Thoracic aorta (tissue), 2 donors: ENCODE results near the gene FAM184B. TPM values are rescaled to one million over a fixed set of nuclear protein-coding genes. Genes with fewer than 3 reads are reported as not detected.

Experiments used
- ATAC-seq: fragments of 150-250 bp; one replicate; pipeline ENCODE4 v1.8.0; 2017; ENCODE audit warnings: low read depth; ENCODE audit not compliant: insufficient number of reproducible peaks, low FRiP score
- DNase-seq: peaks from one replicate; pipeline ENCODE4 v3.0.0-alpha.2; 2020; ENCODE audit warnings: low spot score
- H3K27ac ChIP-seq, 2 donors: fragments of 200-600 bp; sonication (generic); 1 replicate in 1 of 2; 2 replicates in 1 of 2; pipeline ENCODE4 v1.5.1; 2016; ENCODE audit warnings: mild to moderate bottlenecking in 2 of 2, moderate library complexity in 2 of 2
- H3K27me3 ChIP-seq: fragments of 200-600 bp; sonication (generic); replicated peaks from 2 replicates; pipeline ENCODE4 v1.6.0; 2016; ENCODE audit warnings: mild to moderate bottlenecking; ENCODE audit not compliant: insufficient read depth
- H3K36me3 ChIP-seq: fragments of 200-600 bp; sonication (generic); one replicate; pipeline ENCODE4 v1.5.1; 2016
- H3K4me1 ChIP-seq, 2 donors: fragments of 200-600 bp; sonication (generic); 1 replicate in 1 of 2; 2 replicates in 1 of 2; pipeline versions ENCODE4 v1.5.1 to v1.6.0; 2016; ENCODE audit warnings: low read depth in 2 of 2, mild to moderate bottlenecking in 1 of 2; ENCODE audit not compliant: control insufficient read depth in 1 of 2
- H3K4me3 ChIP-seq: fragments of 200-600 bp; sonication (generic); 2 replicates; pipeline ENCODE4 v1.5.1; 2016; ENCODE audit warnings: mild to moderate bottlenecking
- H3K9me3 ChIP-seq: fragments of 200-600 bp; sonication (generic); 2 replicates; pipeline ENCODE4 v1.5.1; 2016
- total RNA-seq, 2 donors: library from RNA; depleted of rRNA; stranded (reverse); fragments of >200 nt; gene quantifications; one replicate each; pipeline versions ENCODE4 v1.1.0 to v1.2.3, GENCODE V29; 2016
- TF ChIP-seq, protein P1 (sequence below): fragments of 200-600 bp; sonication (generic); IDR thresholded peaks from one replicate; pipeline ENCODE4 v1.5.1; 2019; ENCODE audit warnings: antibody characterized with exemption

FAM184B gene
- total RNA-seq, 2 donors from 2014 or later, result not detected

DNA sequence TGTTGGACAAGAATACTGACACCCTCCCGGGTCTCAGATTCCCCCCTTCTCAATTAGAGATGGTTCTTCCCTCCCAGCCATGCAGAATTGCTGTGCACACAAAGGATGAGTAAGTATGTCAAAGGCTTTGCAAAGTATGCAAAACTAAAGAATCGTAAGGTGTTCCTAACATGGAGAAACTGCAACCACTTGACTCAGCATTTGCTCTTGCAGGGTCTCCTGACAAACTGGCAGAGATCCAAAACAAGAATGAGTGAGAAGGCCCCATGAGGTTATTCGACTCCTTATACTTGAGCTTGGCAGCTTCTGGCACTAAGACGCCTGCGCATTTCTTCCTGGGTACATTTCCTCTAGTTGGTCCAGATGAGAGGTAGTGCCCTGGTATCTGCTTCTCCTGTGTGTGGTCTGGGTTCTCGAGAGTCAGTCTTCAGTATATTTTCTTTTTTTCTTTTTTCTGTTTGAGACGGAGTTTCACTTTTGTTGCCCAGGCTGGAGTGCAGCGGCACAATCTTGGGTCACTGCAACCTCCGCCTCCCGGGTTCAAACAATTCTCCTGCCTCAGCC lies 8.2 kb downstream of the FAM184B start:
- ATAC-seq (no peak), DNase-seq (no peak)
- Histone ChIP-seq H3K4me1 (no peaks in the 10 kb centered on the region), H3K27ac (no peak overlapping the region), H3K36me3 (no peaks in the 10 kb centered on the region), H3K27me3 (no peaks in the 10 kb centered on the region), H3K4me3 (no peak overlapping the region), H3K9me3 (no peaks in the 10 kb centered on the region)
- TF ChIP-seq, protein P1, sequence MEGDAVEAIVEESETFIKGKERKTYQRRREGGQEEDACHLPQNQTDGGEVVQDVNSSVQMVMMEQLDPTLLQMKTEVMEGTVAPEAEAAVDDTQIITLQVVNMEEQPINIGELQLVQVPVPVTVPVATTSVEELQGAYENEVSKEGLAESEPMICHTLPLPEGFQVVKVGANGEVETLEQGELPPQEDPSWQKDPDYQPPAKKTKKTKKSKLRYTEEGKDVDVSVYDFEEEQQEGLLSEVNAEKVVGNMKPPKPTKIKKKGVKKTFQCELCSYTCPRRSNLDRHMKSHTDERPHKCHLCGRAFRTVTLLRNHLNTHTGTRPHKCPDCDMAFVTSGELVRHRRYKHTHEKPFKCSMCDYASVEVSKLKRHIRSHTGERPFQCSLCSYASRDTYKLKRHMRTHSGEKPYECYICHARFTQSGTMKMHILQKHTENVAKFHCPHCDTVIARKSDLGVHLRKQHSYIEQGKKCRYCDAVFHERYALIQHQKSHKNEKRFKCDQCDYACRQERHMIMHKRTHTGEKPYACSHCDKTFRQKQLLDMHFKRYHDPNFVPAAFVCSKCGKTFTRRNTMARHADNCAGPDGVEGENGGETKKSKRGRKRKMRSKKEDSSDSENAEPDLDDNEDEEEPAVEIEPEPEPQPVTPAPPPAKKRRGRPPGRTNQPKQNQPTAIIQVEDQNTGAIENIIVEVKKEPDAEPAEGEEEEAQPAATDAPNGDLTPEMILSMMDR, result no peak

DNA sequence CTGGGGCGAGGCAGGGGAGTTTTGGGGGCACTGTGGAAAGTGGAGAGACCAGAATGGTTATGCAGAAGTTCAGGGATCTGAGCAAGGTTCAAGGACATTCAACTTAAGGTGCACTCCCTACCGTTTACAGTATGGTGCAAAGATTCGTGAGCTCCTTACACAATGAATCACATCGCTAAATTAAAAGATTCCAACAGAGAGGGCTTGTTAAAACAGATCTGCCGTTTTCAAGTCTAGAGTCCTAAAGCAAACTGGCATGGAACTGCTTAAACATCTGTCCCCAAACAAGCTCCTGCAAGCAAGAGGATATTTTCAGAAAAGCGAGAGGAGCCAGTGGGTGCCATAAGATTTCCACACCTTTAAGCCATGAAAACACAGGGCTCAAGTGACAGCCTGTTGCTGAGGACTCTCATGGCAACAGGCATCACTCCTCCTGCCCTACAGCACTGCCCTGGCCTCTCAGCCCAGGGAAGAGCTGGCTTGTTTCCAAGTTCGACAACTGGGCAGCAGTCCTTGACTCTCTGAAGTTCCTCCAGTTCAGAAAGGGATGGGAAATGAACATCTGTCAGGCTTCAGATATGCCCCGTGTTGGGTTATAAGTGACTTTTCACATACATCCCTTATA lies 10.0 kb downstream of the FAM184B start:
- H3K27me3 ChIP-seq, result no peaks in the 10 kb centered on the region
- no peaks in the 10 kb centered on the region for H3K9me3 ChIP-seq
- ATAC-seq, result no peak
- H3K4me3 ChIP-seq, result no peak overlapping the region
- no peak for DNase-seq
- no peaks in the 10 kb centered on the region for H3K4me1 ChIP-seq
- TF ChIP-seq, protein P1, result no peak
- H3K27ac ChIP-seq, result no peak overlapping the region
- H3K36me3 ChIP-seq, result no peaks in the 10 kb centered on the region

DNA sequence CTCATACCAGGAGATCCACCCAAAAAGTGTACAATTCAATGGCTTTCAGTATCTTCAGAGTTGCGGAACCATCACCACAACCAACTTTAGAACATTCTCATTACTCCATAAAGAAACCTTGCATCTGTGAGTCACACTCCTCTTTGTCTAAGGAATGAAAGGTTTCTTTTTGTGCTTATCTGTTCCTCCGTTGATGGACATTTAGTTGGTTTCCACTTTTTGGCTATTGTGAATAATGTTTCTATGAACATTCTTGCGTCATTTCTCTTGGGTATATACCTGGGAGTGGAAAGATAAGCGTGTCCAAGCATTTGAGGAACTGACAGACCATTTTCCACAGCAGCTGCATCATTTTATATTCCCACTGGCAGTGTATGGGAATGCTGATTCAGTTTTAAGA lies 10.6 kb downstream of the FAM184B start:
- Histone ChIP-seq H3K36me3 (no peaks in the 10 kb centered on the region), H3K27ac (no peak overlapping the region), H3K9me3 (no peaks in the 10 kb centered on the region), H3K4me3 (no peak overlapping the region), H3K27me3 (no peaks in the 10 kb centered on the region), H3K4me1 (no peaks in the 10 kb centered on the region)
- DNase-seq, result no peak
- TF ChIP-seq, protein P1, result no peak
- ATAC-seq, result no peak

DNA sequence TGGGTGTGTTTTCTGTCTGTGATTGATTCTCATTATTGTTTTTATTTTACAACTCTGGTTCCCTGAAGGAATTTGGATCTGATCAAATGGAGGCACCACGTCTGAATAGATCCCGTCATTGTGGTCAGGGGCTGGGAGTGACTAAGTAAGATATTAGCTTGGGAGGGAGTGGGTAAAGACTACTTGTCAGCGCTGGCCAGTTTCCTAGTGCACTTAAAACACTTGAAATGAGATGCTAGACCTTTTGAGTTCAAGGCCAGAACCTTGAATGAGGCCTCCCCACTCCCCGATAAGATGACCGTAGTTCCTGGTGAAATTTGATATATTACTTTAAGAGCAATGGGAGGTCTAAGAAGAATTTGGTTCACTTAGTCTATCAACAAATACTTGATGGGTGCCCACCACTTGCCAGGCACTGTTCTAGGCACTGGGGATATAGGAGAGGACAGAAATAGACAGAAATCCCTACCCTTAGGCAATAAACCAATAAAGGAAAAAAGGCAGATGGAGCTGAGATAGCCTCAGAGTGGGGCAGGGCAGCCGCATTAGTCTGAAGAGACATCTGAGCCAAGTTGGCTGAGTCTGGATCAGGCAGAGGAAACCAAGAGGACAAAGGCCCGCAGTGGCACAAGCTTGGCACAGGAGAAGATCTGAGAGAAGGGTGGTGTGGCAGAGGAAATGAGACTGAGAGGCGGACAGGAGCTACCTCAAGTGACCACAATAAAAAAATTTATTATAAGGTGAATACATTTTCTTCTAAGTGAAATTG lies 11.8 kb downstream of the FAM184B start:
- H3K27me3 ChIP-seq, result no peaks in the 10 kb centered on the region

More for the DNA sequence above, 11.8 kb downstream of the FAM184B start:
- H3K9me3 ChIP-seq, result no peaks in the 10 kb centered on the region
- H3K4me1 ChIP-seq, result no peaks in the 10 kb centered on the region
- ATAC-seq, result no peak
- H3K4me3 ChIP-seq, result no peak overlapping the region
- no peak for DNase-seq
- TF ChIP-seq, protein P1, result no peak
- no peak overlapping the region for H3K27ac ChIP-seq
- H3K36me3 ChIP-seq, result no peaks in the 10 kb centered on the region
